ENCODE results near the gene SYT12. TPM values are rescaled to one million over a fixed set of nuclear protein-coding genes. Genes with fewer than 3 reads are reported as not detected.

SYT12 gene
- total and polyA plus RNA-seq, 2 of the 4 experiments (the other 2 are of a cell fraction) = 0.54 to 0.74 TPM

GRCh38 chr11:67066333-67066709 is 43.4 kb downstream of the SYT12 start:
- H4K20me1 ChIP-seq (ENCODE audit: insufficient read depth, low read length) = no peaks in the 10 kb centered on the region
- H3K4me3 ChIP-seq (ENCODE audit: insufficient read depth, low read depth, low read length) = no peak overlapping the region
- H3K56ac ChIP-seq (ENCODE audit: extremely low read depth, insufficient read depth, low read length) = no peak overlapping the region
- H2AFZ ChIP-seq (replicated peaks; ENCODE audit: low read length, poor library complexity) = no peak overlapping the region
- ChIA-PET CTCF (interaction anchor here (0.6 kb wide), 1 partner anchor 565 kb away, joined by 3 read pairs; no protein-coding TSS in a partner anchor), POLR2A (ENCODE audit: unreplicated experiment) (no interaction called here)
- H4K91ac ChIP-seq (ENCODE audit: insufficient read depth, low read depth, low read length) = no peak overlapping the region
- no peaks in the 10 kb centered on the region for H3K79me1 ChIP-seq (ENCODE audit: low read depth in 1 of 2, low read length in 2 of 2)
- H2BK20ac ChIP-seq (ENCODE audit: low read depth, low read length) = no peak overlapping the region
- H3K18ac ChIP-seq (ENCODE audit: low read depth, low read length) = no peak overlapping the region
- H2AK5ac ChIP-seq (ENCODE audit: low read depth, low read length) = peak overlapping the region; percentile 39; the same call in 1 of the 2 replicates
- no peak overlapping the region for H4K8ac ChIP-seq (ENCODE audit: low read depth in 2 of 2, low read length in 2 of 2)
- H3K36me3 ChIP-seq (ENCODE audit: control insufficient read depth, insufficient read depth, low read length) = no peaks in the 10 kb centered on the region
- dilution Hi-C loops (cut with HindIII; ENCODE audit: low sequenced_read_pairs, unreplicated experiment) (no loop called here), in situ Hi-C loops (cut with MboI; ENCODE audit: low sequenced_read_pairs) (no loop called here), intact Hi-C loops (cut with micrococcal nuclease) (no loop called here)
- no peak overlapping the region for H3K14ac ChIP-seq (replicated peaks; ENCODE audit: low read depth, low read length)
- H3K4ac ChIP-seq (ENCODE audit: low read depth, low read length) = no peak overlapping the region
- ATAC-seq (ENCODE audit: low read depth) (no peak), DNase-seq (no peak)
- H2BK5ac ChIP-seq (ENCODE audit: low read depth, low read length, poor library complexity, severe bottlenecking) = no peak overlapping the region
- no peak overlapping the region for H2AK9ac ChIP-seq (replicated peaks; ENCODE audit: low read depth, low read length, poor library complexity)
- WGBS, 2 experiments (ENCODE audit: extremely low coverage in 2 of 2, insufficient read length in 1 of 2) = 94% methylated on average over 3 of the region's 3 CpGs; no CpG with 5 or more reads in 1 of the 2 experiments
- no peak overlapping the region for H3K4me2 ChIP-seq (ENCODE audit: low read depth, low read length)
- BruUV-seq (replicated peaks) = no TSS peak
- no peak overlapping the region for H3K23ac ChIP-seq (ENCODE audit: low read depth, low read length)
- H3K27me3 ChIP-seq (ENCODE audit: control insufficient read depth, insufficient read depth, low read length) = no peaks in the 10 kb centered on the region
- no peaks in the 10 kb centered on the region for H3K9me1 ChIP-seq (ENCODE audit: insufficient read depth, low read length)
- no peaks in the 10 kb centered on the region for H3K4me1 ChIP-seq (ENCODE audit: control insufficient read depth, insufficient read depth, low read length)
- no peak overlapping the region for H2BK15ac ChIP-seq (ENCODE audit: low read depth, low read length)
- H4K5ac ChIP-seq (ENCODE audit: low read depth, low read length) = no peak overlapping the region
- no peak overlapping the region for H2BK120ac ChIP-seq (ENCODE audit: low read depth, low read length)
- H3K9ac ChIP-seq (ENCODE audit: low read depth, low read length) = no peak overlapping the region
- TF ChIP-seq RAD21 (IDR thresholded peaks at IDR 0.05; ENCODE audit: low read length) = no peak
- no peak for TF ChIP-seq FOS (IDR thresholded peaks at IDR 0.05; ENCODE audit: low read depth, low read length)
- TF ChIP-seq MAZ (IDR thresholded peaks at IDR 0.05; ENCODE audit: borderline replicate concordance, low read depth, low read length) = no peak
- TF ChIP-seq POLR2A (IDR thresholded peaks at IDR 0.05; ENCODE audit: low read depth, low read length) = no peak
- no peak for TF ChIP-seq MAFK (IDR thresholded peaks at IDR 0.05; ENCODE audit: low read depth, low read length)
- no peak for TF ChIP-seq MXI1 (IDR thresholded peaks at IDR 0.05; ENCODE audit: borderline replicate concordance, low read depth, low read length)
- no peak for TF ChIP-seq CTCF (conservative IDR thresholded peaks at IDR 0.05; ENCODE audit: low read depth, low read length)
- no peak for TF ChIP-seq NFE2L2 (IDR thresholded peaks at IDR 0.05; ENCODE audit: low read depth, low read length)
- H3K9me3 ChIP-seq (ENCODE audit: control insufficient read depth, insufficient read depth, low read length) = no peaks in the 10 kb centered on the region
- H3K27ac ChIP-seq (ENCODE audit: insufficient read depth, low read length) = no peak overlapping the region
